Activated CD4-positive, alpha-beta T cell treated with anti-CD3 and anti-CD28 coated beads for 4 hours (primary cell): Measurements from ENCODE around the gene AVEN.
"Not testable (repeated sequence)": the region's sequence is repeated elsewhere in the genome, so short reads cannot be mapped to it uniquely, and the experiment has no call there.

Experiments
- DNase-seq, 2 donors: peaks; one replicate each; pipeline ENCODE4 v3.0.0-alpha.2; 2020

AVEN gene

GRCh38 chr15:34038871-34039789, at the start of gene AVEN:
TSS of gene AVEN (minus strand) at chr15:34039204. CDS start at chr15:34039046, 158 bp downstream.
- peak; percentile 46 to 58 for DNase-seq

DNA sequence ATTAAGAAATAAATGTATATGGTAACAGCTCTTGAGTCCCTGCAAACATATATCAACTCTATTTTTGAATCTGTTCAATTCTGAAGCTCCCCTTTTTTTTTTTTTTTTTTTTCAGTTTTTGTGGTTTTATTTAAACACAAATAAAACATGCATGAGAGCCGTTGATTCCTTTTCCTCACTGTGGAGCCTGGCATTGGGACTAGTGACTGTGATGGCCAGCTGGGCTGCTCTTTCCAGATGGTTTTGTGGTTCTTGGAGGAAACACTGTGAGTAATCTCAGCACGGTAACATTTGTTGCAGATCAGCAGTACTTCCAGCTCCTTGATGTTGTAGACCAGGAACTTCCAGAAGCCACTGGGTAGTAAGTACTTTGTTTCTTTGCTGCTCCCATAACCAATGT, 46.7 kb upstream of the AVEN start:
- DNase-seq: no peak

DNA sequence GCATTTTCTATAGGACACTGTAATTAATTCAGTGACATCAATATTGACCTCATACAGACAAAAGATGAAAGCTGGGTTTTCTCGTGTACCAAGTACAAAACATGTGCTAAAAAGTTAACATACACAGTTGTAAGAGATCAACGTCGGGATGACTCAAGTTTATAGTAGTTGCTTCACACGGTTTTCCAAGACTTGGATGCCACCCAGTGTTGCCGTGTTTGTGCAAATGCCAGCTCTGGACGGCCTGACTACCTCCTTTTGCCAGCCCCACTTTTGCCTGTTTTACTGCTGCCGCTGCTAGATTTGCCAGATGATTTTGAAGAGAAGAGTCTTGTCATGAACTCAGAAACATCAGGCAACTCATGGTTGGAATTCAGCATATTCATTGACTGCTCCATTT, 45.1 kb upstream of the AVEN start:
- no peak for DNase-seq

DNA sequence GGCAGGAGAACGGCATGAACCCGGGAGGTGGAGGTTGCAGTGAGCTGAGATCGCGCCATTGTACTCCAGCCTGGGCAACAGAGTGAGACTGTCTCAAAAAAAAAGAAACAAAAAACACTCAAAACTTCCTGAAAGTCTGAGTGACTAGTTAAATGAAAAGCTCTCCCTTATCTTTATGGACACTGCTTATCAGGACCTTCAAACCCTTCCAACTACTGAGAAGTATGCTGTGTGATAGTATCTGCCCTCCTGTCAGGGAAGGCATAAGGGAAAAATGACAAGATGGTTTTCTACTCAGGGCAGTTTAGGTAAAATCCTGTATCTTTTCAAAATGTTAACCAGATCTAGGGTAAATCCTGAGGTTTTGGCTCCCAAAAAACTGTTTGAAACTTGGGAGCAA, 40.9 kb upstream of the AVEN start:
- DNase-seq: no peak

DNA sequence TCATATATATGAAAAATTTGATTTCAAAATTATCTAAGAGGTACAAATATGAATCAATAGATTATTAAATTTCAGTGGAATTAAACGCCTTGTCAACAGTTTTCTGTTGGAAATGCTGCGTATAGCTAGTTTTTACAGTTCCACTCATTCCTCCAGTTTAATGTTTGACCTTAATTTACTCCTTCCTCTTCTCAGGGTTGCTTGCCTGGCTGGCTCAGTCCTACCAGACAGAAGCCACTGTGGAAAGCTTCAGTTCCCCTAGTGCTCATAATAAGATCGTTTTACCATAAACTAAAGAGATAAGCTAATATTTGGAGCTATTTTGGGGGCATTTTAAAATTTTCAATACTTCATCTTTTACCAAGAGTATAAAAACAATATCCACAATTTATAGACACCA, 39.9 kb upstream of the AVEN start:
- DNase-seq: no peak

- no peak for DNase-seq
Measured at GRCh38 chr15:34076785-34077184, 37.8 kb upstream of the AVEN start.

DNA sequence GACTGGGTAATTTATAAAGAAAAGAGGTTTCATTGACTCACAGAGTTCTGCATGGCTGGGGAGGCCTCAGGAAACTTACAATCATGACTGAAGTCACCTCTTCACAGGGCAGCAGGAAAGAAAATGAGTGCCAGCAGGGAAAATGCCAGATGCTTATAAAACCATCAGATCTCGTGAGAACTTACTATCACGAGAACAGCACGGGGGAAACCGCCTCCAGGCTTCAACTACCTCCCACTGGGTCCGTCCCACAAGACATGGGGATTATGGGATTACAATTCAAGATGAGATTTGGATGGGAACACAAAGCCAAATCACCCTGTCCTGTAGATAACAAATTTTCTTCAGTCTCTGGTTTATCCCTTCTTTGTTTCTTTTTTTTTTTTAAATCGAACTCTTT, 31.0 kb upstream of the AVEN start:
- no peak for DNase-seq

GRCh38 chr15:34065941-34066340, 26.9 kb upstream of the AVEN start:
- no peak for DNase-seq

DNA sequence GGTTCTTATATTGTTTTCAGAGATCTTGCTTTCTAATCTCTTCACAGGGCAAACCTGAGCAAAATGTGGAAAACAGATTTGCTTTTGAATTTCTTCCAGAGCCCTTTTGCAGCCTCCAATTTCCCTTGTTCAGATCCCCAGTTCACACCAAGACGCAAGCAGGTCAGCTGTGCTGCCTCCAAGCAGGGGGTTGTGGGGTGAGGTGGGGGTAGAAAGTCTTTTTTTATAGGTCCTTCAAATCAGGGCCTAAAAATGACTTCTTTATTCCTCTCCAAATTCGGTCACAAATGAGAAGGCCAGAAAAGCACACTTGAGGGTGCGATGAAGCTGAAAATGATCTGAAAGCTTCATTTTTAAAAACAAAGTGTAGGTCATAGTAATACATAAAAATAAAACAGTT, 26.3 kb upstream of the AVEN start:
- DNase-seq: no peak

DNA sequence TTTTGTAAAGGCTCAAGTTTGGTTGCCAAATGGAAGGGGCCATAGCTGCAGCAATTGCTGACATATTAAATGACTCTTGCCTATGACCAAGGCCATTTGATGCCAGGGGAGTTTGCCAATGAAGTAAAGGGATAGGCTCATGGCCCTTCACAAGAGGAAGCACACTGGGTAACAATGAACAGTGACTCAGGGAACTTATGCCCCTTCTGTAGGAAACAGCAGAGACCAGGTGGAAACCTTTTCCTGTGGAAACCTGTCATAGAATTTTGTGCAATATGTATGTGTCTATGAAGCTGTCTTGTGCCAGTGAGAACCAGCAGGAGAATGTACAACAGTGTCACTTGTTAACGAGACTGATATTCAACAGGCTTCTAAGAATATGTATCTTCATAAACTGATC, 25.4 kb upstream of the AVEN start:
- DNase-seq: no peak

GRCh38 chr15:34059946-34060345, 20.9 kb upstream of the AVEN start:
- DNase-seq: no peak

DNA sequence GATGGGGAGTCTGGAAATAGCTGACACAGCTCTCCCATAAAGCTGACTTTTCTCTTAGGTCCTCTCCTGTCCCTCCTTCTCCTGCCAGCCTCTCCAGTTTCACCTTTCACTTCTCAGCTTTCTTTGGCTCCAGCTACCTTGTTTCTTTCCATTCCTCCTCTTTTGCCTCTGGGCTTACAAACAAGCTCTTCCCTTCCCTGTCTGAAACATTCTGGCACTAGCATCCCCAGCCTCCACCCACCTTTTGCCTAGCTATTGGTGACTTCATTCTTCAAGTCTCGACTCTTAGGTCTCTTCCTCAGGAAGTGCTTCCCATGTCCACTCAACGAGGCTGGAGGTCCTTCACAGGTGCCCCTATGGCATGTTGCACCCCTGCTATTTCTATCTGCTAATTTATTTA, 20.5 kb upstream of the AVEN start:
- DNase-seq: no peak

- no peak for DNase-seq
Measured at GRCh38 chr15:34056911-34057310, 17.9 kb upstream of the AVEN start.

GRCh38 chr15:34055868-34056595, 17.0 kb upstream of the AVEN start:
- DNase-seq: no peak

- DNase-seq: no peak
Measured at GRCh38 chr15:34054081-34054707, 15.2 kb upstream of the AVEN start.

GRCh38 chr15:34050385-34050784, 11.4 kb upstream of the AVEN start:
- not testable (repeated sequence) for DNase-seq

DNA sequence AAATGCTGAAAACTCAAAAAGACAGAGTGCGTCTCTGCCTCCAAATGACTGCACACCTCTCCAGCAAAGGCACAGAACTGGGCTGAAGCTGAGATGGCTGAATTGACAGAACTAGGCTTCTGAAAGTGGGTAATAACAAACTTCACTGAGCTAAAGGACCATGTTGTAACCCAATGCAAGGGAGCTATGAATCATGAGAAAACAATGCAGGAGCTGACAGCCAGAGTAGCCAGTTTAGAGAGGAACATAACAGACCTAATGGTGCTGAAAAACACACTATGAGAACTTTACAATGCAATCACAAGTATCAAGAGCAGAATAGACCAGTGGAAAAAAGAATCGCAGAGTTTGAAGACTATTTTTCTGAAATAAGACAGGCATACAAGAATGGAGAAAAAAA, 10.1 kb upstream of the AVEN start:
- DNase-seq: no peak

- no peak for DNase-seq
Measured at GRCh38 chr15:34047893-34048775, 9.1 kb upstream of the AVEN start.

DNA sequence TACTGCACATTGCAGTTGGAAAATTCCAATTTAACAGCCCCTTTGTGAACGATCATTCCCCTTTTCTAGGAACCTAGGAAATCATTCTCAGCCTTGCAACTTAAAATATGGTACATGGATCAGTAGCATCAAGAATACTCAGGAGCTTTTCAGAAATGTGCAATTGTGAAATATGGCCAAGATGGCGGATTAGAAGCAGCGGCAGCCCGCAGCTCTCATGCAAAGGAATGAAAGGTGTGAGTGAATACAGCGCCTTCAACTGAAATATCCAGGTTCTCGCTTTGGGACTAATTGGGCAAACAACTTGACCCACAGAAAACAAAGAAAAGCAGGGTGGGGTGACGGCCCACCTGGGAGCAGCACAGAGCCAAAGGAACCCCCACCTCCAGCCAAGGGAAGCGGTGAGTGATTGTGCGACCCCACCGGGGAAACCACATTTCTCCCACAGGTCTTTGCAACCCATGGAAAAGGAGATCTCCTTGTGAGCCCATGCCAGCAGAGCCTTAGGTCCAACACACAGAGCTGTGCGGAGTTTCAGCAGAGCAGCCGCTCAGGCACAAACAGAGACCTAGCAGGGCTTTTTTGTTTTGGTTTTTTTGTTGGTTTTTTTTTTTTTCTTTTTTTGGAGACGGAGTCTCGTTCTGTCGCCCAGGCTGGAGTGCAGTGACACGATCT, 7.6 kb upstream of the AVEN start:
- DNase-seq: no peak

DNA sequence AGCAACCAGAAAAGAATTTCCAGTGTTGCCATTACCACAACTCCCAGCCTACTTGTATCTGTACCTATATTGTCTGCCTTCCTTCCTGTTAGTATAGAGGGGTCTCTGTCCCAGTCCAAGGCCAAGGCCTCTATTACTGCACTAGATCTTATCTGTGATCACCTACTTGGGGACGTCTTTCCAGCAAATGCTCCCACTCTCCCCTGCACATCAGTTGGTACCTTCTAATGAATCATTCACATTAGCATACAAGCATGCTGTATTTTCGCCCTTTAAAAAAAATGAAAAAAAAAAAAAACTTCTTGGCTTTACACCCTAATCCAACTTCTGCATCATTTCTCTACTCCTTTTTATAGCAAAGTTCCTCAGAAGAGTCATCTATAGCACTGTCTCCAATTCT, 4.8 kb upstream of the AVEN start:
- DNase-seq: no peak

DNA sequence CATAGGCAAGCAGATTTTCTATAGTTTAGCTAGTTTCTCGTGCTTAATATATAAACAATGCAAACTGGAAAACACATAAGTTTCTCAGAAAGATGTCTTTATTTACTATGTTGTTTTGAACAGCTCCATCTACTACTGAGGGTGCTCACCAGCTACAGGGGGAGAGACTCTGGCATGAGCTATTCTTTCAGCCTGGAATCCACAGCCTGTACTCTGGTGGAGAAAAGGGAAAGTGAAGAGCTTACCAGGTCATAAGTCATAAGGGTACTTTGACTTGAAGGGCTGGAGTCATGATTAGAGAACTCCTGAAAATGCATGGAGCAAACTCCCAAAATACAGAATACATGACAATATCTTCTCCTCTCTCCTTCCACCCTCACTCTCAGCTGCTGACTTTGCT, 4.4 kb upstream of the AVEN start:
- no peak for DNase-seq

DNA sequence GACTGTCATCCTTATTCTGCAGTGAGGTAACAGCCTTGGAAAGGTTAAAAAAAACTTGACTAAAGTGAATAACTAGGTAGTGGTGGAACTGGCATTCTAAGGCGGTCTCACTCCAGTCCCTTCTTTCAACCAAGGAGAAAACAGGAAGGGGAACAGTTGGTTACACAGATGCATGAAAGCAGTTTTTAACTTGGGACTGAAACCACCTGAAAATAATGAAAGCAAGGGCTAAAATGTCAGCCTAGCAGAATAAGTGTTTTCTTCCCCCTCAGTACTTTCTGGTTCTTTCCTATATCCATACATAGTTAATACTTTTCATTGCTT, 748 bp upstream of the AVEN start:
- no peak for DNase-seq
